Endometrial microvascular endothelial cells (primary cell): ENCODE data around the gene NUDT17. TPM values are rescaled to one million over a fixed set of nuclear protein-coding genes. Genes with fewer than 3 reads are reported as not detected.

ENCODE experiments used
- in situ Hi-C: cut with HindIII; loops from 2 replicates; pipeline ENCODE4 v1.10.0; 2017; ENCODE audit warnings: low sequenced_read_pairs, low pct_unique_long_range_greater_than_20kb; ENCODE audit errors: inconsistent ontology term
- total RNA-seq: library from RNA; depleted of rRNA; stranded (reverse); fragments of >200 nt; gene quantifications from one replicate; pipeline ENCODE4 v1.2.3, GENCODE V29; 2015; ENCODE audit errors: inconsistent ontology term

NUDT17 gene
- total RNA-seq, 1 donor from 2014 or later: 5.4 TPM

DNA sequence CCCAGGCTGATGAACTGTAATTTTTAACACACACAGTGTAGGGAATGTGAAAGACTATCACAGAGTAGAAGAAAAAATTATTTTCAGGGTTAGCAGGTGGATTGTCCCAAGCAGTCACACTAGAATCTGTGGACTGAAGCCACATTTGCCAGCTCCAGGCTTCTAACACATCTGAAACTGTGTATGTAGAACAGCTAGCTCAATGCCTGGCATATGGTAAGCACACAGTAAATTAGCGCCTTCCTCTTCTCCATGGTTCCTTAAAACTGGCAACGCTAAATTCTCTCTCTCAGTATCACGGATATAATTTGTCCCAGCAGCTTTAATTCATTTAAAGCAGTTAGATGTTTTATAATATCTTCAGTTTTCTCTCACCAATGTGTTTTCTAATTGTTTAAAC, 2.4 kb upstream of the NUDT17 start:
- in situ Hi-C loops: no loop called here

DNA sequence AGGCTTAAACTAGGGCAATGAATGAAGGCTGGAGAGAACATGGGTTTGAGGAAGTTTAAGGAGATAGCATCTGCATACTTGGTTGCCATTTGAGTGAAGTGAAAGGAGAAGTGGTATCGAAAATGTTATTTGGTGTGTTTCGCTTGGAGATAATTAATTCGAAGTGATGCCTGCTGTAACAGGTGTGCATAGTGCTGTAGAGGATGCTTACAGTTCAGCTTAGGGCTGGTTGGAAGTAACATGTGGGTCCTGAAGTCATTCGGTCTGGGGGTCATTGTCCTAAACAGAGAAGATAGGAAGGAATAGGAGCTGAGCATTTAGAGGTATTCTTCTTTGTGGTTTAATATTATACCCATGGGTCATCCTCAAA, 301 bp upstream of the NUDT17 start:
- in situ Hi-C loops: no loop called here

DNA sequence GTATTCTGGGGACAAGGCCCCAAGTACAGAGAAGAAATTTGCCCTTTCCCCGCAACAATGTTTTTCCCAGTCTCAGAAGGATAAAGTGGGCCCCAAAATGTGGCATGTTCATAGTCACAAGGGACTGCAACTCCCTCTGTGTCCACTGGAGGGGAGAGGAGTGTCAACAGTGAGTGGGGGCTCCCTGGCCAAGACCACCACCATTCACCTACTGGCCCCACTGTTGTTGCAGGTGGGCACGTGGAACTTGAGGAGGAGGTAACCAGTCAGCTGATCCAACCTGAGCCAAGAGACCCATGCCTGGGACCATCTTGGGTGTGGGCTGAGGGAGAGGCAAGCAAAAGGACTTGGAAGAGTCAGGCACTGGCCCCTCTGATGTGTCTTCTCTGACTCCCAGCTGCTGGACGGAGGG, 777 bp downstream of the NUDT17 start:
- in situ Hi-C loops: no loop called here

DNA sequence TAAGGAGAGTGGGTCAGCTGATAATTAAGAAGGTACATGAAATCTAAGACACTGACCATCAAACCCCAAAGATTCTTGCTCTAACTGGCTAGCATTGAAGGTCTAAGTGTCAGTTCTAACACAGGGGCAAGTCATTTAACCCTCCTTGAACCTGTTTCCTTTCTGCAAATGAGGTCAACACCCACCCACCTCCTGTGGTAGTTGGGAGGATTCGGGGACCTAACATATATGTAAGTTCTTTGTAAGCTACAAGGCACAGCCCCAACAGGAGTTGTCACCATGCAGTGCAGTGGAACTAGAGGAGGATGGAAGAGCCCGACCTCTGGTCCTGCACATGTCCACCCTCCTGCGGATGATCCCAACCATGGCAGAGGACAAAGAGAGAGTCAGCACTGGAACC, 2.4 kb downstream of the NUDT17 start:
- in situ Hi-C loops: no loop called here

DNA sequence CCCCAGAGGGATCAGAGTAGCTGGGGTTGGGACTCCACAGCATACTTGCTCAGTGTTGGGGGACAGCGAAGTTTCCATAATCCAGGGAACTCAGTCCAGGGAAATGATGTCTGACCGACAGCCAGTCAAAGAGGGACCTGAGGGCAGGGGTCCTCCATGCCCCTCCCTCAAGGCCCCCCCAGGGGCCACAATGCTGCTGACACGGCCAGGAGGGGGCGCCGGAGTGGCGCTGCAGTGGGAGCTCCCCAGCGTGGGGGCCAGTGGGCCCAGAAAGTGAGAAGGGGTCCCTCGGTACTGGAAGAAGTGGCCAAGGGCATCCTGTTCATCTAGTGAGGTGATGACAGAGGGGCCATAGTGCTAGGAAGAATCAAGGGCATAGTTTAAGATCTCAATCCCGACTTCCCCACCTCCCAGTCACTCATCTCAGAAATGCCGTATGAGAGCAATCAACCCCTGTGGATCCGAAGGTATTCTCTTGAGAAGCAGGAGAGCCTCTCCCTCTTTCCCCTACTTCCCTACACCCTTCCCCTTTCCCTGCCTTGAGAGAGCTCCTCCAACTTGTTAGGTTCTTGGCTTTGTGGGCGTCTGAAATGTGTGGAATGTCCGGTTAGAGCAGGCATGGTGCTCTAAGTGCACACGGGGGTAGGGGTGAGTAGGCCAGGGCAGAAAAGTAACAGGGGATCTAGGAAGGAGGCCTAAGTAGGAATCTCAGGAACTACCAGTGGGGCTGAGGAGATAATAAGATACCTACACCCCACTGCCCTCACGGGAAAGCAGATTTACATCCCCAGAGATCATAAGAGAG, 4.1 kb downstream of the NUDT17 start:
- in situ Hi-C loops: no loop called here

DNA sequence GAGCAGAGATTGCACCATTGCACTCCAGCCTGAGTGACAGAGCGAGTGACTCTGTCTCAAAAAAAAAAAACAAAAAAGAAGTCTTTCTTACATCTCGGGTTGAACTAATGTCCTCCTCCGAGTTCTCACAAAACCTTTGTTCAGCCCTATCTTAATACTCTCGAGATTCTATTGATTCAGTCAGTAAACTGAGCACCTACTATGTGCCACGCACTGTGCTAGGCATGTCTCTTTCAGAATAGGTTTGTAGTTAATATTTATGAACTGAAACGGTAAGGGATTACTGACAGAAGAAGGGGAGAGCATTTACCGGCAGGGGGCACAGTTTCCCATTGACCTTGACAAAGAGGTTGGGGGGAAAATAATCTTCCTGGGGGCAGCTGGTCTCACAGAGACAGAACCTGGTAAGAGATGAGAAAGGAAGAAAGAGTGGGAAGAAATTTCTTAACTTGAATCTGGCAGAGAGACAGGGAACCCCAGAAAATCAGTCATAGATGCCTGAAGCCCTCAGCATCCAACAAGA, 10.1 kb downstream of the NUDT17 start:
- in situ Hi-C loops: loop anchor here (5.0 kb wide), 1 partner anchor 107 kb away; the partner anchor contains the start of genes ANKRD34A and POLR3GL

DNA sequence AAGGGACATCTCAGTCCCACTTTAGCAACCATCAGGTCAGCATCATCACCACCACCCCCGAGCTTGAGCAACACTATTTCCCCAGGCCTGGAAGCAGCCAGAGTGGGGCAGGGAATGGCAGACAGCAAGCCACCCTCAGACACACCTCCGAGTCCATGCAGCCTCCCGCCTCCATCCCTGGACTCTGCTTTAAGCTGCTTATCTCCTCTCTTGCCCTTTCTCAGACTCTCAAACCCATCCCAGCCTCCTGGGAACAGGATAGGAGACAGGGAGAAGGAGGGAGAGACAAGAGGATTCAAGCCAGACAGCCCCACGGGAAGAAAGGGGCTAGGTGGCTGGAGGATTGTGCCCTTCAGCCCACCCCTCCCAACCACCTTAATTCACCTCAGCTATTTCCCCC, 11.7 kb downstream of the NUDT17 start:
- in situ Hi-C loops: loop anchor here (5.0 kb wide), 1 partner anchor 105 kb away; the partner anchor contains the start of genes ANKRD34A and POLR3GL

DNA sequence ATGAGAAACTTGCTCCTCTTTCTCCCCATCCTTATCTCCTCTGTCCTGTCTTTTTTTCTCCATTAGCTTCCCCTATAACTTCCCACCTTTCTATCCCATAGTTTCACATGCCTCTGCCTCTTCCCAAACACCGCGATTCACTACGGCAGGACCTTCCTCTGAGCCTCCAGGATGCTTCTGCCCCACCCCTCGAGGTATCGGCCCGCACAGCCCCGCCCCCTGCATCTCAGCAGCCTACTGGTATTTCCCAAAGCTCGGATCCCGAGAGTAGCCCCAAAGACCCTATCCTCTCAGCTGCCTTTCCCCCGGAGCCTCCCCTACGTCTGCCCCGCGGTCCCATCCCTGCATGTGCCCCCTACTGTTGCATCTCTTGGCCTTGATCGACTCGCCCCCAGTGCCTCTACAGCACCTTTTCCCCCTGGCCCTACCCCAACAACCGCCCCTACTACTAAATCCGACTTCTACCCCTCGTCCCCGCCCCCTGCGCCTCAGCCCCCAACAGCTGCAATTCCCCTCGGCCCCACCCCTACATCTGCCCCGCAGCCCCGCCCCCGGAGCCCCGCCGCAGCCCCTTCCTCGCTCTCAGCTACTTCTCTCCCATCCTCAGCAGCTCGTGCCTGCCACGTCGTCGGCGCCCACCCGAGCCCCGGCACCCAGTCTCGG, 12.9 kb downstream of the NUDT17 start:
- in situ Hi-C loops: loop anchor here (5.0 kb wide), 1 partner anchor 104 kb away; the partner anchor contains the start of genes ANKRD34A and POLR3GL

DNA sequence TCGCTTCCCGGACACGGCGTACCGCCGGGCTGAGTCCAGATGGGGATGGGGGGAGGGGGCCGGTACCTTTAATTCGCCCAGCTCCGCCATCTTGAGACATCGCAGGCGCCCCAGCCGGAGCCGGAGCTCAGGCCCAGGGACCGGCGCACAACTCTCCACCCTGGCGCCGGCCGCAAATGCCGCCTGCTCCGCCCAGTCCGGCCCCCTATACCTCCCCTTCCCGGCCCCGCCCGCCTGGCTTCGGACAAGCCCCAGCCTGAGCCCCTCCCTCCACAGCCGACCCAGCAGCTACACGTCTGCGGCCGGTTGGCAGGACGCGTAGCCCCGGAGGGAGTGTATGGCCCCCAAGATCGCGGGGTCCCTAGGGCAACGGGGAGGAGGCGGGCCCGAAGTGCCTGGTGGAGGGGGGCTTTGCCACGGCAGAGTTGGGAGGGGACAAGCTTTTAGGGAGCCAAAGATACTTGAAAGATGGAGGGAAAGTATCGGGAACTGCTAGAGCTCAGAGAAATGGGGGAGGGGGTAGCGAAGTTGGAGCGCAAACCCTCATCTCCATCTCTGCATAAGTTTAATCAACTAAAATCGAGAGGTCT, 13.6 kb downstream of the NUDT17 start, which contains the start of gene PIAS3:
Gene PIAS3 (minus strand): TSS at position 181 of the 590 bp plus-strand sequence. CDS start 91 bp downstream, at position 90.
- in situ Hi-C loops: loop anchor here (5.0 kb wide), 1 partner anchor 103 kb away; the partner anchor contains the start of genes ANKRD34A and POLR3GL

DNA sequence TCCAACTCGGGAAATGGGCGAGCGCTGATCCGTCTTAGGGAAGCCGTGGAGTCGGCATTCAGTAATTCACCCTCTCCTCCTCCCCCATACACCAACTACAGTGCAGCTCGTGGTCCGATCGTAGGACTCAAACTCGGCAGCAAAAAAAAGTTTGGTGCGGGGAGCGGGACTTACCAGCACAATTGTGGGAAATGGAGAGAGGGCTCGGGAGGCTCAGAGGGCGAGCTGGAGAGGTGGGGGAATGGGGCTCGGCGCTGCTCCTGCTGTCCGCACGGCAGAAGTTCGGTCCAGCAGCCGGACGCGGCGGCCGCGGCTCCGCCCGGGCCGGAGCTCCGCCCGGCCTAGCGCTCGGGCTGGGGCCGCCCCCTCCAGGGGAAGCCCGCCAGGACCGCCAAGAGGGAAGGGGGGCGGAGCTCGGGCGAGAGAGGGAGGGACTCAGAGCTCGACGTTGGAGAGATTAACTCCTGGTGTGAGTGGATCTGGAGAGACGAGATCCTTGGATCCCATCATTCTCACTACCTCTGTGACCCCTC, 14.1 kb downstream of the NUDT17 start:
- in situ Hi-C loops: loop anchor here (5.0 kb wide), 1 partner anchor 103 kb away; the partner anchor contains the start of genes ANKRD34A and POLR3GL

DNA sequence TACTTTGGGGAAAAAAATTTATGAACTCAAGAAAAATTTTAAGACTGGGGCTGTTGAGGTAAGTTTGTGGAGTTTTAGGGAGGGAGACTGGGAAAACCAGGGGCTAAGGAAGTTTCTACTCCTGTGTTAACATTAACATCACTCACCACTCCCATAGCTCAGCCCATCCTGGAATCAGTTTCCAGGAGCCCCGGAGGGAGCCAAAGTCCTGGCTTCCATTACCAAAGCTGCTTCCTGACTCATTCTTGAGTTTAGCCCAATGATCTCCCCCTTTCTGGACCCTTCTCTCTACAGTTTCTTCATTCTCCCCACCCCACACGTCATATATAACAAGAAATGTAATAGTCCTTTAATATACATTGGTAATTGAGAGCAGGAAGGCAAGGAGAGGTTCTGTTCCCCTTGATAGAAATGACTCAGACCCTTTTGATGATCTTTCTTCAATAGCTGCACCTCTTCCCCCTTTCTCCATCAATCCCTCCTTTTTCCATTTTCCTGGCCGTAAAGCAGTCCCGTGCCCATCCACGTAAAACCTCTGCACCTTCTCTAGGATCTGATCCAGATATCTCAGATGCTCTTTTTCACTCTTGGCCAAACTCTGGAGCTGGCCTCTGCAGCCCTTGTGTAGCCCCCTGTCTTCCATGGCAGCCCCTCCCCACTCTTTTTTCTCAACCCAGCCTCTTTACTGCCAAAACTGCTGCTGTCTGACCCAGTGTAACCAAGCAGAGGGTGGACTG, 18.0 kb downstream of the NUDT17 start:
- in situ Hi-C loops: no loop called here

DNA sequence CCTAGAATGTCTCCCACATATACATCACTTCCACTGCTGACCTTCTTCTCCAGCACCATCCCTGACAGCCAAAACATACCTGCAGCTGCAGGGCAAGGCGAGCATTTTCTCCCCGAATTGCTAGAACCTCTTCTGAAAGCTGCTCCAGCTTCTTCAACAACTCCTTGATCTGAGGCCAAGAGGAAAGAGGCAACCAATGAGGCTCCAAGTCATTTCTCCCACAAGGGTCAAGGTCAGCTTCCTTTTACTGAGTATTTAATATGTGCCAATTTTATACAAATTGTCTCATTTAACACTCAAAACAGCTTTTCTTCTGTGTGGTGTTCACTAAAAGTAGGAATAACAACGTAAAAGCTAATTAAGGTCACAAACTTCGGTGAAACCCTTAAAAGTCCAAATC, 22.8 kb downstream of the NUDT17 start:
- in situ Hi-C loops: no loop called here

DNA sequence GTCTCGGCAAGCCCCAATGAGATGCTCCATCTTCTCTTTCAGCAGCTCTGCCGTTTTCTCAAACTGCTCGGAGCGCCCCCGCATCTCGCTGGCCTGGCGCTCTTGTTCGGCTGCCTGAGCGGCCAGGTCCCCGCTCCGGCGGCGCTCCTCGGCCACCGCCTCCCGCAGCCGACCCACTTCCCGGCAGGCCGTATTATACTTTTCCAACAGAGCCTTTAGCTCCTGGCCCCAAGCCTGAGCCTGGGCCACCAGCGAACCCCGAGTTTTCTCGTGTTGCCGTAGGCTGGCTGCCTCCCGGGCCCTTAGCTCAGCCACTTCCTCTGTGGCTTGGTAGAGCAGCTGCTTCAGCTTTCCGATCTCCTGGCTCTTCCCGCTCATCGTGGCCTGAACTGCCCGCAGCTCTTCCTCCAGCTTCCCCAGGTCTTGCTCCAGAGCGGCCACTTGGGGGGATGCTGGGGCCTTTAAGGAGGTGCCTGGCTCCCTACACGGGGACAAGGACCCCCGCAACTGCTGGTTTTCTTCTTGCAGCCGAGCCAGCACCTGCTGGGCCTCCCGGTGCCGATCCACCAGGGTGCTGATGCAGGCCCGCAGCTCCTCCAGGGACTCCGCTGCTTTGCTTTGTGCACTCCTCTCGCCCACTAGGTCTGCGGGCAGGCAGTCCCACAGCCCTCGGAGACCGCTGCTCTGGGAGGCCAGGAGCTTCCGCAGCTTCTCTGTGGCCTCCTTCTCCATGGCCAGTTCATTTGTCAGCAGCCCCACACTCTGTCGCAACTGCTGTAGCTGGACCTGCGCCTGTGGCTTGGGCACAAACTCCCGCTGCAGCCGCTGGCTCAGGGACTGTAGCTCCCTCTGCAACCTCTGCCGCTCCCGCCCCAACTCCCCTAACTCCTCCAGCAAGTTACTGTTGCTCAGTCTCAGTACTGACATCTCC, 26.8 kb downstream of the NUDT17 start:
- in situ Hi-C loops: no loop called here

DNA sequence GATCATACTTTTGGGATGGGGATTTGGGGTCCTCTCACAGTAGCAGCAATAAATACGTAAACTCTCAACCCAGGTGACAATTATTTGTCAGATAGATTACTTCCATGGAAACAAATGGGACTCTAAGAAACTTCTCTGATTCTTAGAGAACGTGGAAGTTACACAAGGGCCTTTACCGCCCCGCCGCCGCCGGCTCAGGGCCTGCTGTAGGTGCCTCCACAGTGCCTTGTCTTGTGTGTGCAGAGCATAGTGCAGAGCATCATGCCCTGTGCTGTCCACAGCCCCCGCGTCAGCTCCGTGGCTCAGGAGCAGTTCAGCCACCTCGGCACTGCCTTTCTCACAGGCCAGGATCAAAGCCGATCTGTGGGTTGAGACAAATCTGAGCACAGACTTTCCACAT, 29.2 kb downstream of the NUDT17 start:
- in situ Hi-C loops: no loop called here

DNA sequence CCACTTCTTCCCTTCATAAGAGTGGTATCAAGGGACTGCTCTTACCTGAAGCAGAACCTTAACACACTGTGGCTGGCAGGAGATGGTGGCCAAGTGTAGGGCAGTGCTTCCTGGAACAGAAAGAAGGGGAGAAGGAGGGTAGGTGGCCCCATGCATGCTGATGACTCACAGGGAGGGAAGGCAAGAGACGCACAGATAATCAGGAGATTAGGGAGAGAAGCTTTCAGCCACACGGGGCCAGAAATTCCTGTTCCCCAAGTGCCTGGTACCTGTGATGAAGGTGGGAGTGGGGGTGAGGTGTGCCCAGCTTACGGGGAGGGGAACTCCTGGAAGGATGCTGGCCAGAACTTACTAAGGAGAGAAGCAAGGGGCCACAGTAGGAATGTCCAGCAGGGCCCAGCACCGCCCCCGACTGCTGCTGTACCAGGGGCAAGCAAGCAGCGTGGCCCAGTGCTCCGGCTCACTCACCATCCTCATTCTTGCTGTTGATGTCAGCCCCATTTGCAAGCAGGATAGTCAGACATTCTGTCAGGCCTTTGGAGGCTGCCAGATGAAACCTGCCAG, 32.6 kb downstream of the NUDT17 start:
- in situ Hi-C loops: no loop called here

DNA sequence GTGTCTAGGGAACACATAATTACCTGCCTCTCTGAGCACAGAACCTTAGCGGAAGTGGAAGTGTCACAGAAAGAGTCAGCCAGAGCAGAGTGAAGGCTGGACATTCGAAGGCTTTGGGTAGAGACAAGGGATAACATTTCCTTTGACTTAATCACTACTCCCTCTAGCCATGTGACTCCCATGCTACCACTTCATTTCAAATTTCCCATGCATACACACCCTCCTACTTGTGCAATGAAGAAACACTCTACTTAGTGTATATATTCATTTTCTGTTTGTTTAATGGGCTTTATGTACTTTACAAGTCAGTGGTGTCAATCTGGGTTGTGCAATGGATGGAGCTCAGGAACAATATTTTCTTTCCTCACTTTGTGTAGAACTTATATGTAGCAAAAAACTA, 33.3 kb downstream of the NUDT17 start:
- in situ Hi-C loops: no loop called here

DNA sequence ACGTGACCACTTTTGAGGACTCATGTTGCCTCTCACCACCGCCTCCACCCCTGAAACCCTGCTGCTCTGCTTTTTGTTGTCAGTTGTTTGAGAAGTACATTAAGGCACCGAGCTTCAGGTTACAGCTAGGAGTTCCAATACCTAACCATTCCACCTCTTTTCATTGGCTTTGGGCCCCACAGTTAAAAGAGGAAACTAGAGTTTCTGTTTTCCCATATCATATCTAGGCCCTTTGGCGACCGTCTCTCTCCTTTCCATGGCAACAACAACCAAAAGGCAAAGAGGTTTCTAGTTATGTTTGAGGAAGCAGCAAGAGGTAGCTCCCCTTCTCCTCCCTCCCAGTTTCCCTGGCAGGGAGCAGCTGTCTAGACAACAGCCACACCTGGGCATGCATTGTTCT, 34.3 kb downstream of the NUDT17 start:
- in situ Hi-C loops: no loop called here
